GM21529 (cell line): ENCODE results near the gene THSD8.

Experiments used
- ATAC-seq: cut with Tn5 transposase; IDR thresholded peaks from one replicate; pipeline ENCODE4 v1.9.1; 2021; ENCODE audit not compliant: unreplicated experiment

Gene THSD8

GRCh38 chr19:12801466-12802266 is at the start of gene THSD8, which contains the start of gene PRDX2:
THSD8 (plus strand) TSS chr19:12802069; CDS start chr19:12802072, 3 bp downstream.
PRDX2 (minus strand) TSS chr19:12801800; CDS start chr19:12801261, 539 bp downstream.
- ATAC-seq, result no peak

GRCh38 chr19:12754465-12755196 is 47.2 kb upstream of the THSD8 start:
- ATAC-seq, result no peak

- ATAC-seq, result no peak
Measured at GRCh38 chr19:12756150-12756883, 45.6 kb upstream of the THSD8 start.

GRCh38 chr19:12757544-12758274 is 44.2 kb upstream of the THSD8 start:
- ATAC-seq, result no peak

GRCh38 chr19:12759686-12760085 is 42.2 kb upstream of the THSD8 start:
- no peak for ATAC-seq

- ATAC-seq, result no peak
Measured at GRCh38 chr19:12763100-12763499, 38.8 kb upstream of the THSD8 start.

- no peak for ATAC-seq
Measured at GRCh38 chr19:12764698-12765097, 37.2 kb upstream of the THSD8 start.

GRCh38 chr19:12766051-12766521 is 35.8 kb upstream of the THSD8 start:
- ATAC-seq, result no peak

GRCh38 chr19:12767150-12767549 is 34.7 kb upstream of the THSD8 start:
- no peak for ATAC-seq

GRCh38 chr19:12767666-12768065 is 34.2 kb upstream of the THSD8 start:
- ATAC-seq, result no peak

GRCh38 chr19:12769689-12770088 is 32.2 kb upstream of the THSD8 start:
- ATAC-seq, result no peak

- no peak for ATAC-seq
Measured at GRCh38 chr19:12770922-12771321, 30.9 kb upstream of the THSD8 start.

GRCh38 chr19:12772323-12772722 is 29.5 kb upstream of the THSD8 start:
- no peak for ATAC-seq

- no peak for ATAC-seq
Measured at GRCh38 chr19:12773571-12773970, 28.3 kb upstream of the THSD8 start.

- ATAC-seq, result no peak
Measured at GRCh38 chr19:12774588-12775555, 27.0 kb upstream of the THSD8 start, which contains the start of gene HOOK2. HOOK2 (minus strand) TSS chr19:12775552; CDS start chr19:12775449, 103 bp downstream.

GRCh38 chr19:12777217-12778016 is 24.5 kb upstream of the THSD8 start:
- ATAC-seq, result peak; percentile 35

GRCh38 chr19:12778017-12778904 is 23.6 kb upstream of the THSD8 start:
- ATAC-seq, result peak; percentile 8

- no peak for ATAC-seq
Measured at GRCh38 chr19:12778905-12779161, 23.0 kb upstream of the THSD8 start.
